DMS153 (cell line): Measurements from ENCODE around the gene PIRT.

Source experiments
- DNase-seq: peaks from one replicate; lab custom pipeline; 2025; lab: John Stamatoyannopoulos, UW

The PIRT gene

DNA sequence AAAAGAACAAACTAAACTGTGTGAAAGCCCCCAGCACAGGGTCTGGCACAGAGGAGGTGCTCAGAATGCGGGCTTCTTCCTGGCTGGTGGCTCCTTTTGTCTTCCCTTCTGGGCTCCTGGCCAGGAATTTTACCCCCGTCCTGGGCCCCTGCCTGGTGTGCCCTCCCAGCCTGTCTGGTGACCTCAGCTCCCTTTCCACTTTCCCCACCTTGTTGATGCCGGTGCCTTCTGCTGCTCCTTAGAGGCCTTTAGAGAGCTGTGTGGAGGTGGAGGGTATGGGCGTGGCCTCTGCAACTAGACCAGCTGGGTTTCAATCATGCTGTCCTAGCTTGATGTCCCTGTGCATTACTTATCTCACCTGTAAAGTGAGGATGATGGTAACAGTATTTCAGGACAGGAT is 16.8 kb downstream of the PIRT start:
- DNase-seq: no peak

DNA sequence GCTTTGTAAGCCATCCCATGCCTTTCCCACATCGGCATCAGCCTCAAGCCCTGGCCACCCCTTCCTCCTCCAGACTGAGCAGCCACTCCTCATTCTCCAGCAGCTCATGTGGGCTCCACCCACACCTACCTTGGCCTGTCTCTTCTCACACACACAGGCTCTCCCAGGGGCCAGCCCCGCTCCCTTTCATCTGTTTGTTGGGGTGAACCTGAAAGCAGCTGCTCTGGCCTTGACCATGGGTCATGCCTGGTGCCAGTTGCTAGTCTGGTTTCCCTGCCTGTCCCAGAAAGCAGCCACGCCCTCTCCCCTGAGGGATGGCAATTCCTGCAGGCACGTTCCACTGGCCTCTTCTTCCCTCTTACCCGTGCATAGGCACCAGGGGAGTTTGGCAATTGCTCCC is 22.6 kb downstream of the PIRT start:
- no peak for DNase-seq

DNA sequence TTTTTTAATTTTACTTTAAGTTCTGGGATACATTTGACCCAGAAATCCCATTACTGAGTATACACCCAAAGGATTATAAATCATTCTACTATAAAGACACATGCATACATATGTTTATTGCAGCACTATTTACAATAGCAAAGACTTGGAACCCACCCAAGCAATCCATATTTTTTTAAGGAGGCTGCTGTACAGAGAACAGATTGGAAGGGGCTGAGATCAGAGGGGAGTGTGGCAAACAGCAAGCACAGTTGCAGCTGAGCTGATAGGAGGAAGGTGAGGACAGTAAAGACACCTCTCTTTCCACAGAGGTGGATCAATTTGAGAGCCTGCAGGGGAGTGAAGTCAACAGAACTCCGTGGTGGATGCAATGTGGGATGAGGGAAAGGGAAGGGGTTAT is 23.8 kb downstream of the PIRT start:
- DNase-seq: no peak

DNA sequence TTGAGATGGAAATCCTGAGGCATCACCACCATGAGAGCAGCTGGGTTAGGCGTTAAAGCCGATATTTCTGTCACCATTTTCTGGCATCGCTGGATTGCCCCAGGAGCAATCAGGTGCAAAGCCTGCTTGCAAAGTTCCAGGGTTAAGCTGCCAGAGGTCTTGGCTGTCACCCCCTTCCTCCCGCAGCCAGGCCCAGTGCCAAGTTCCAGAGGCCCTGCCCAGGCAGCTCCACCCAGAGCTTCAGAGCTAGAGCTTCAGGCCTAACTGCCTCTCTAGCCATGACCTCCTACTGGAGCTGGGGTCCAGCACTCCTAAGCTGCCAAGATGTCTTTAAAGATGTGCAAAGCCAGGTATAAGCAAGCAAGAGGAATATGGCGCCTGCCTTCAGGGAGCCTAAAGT is 25.2 kb downstream of the PIRT start:
- DNase-seq: no peak

DNA sequence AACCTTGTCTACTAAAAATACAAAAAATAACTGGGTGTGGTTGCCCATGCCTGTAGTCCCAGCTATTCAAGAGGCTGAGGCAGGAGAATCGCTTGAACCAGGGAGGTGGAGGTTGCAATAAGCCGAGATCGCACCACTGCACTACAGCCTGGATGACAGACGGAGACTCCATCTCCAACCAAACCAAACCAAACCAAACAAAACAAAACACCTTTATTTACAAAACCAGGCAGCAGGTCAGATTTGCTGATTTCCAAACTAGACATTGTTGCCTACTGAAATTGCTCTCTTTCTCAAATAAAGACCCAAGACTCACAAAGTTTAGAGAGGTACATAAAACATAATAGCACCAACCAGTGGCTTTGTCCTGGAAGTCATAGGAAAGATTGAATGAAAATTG is 28.3 kb downstream of the PIRT start:
- no peak for DNase-seq

DNA sequence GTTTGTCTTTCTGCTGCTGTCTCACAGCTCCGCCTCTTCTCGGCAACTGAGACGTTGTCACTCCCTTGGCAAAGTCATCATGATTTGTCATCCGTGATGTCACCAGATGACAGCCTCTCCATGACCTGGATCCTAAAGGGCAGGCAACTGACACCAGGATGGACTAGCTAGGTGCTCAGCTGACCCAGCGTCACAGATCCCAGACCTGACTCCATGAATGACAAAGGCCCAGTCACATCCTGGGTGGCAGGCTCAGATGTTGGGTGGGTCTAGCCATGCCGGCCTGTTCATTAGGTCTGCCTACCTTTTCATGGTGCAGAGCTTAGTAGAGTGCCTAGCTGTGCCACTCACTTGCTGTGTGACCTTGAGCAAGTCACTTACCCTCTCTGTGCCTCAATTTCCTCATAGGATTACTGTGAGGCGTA is 30.2 kb downstream of the PIRT start:
- DNase-seq: no peak

DNA sequence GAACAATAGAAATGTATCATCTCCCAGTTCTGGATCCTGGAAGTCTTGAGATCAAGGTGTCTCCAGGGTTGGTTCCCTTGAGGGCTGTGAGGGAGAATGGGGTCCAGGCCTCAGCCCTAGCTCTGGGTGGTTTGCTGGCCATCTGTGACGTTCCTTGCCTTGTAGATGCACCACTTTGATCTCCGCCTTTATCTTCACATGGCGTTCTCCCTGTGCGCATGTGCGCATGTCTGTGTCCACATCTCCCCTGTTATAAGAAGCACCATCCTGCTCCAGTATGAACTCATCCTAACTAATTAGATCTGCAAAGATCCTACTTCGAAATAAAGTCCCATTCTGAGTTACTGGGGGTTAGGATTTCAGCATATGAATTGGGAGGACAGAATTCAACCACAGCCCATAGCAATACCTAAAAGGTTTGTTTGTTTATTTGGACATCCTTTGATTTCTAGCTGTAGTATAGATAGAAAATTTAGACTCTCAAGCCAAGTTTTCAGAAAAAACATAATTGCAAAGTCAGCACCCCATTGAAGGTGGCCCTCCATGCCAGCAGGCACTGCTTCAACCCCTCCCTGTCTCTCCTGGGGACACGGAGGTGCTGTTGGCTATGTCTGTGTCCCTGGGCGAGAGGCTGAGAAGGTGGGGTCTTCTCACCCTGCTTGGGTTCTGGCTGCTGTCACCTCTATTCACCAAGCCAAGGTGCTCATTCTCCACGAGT is 31.2 kb downstream of the PIRT start:
- DNase-seq: no peak

DNA sequence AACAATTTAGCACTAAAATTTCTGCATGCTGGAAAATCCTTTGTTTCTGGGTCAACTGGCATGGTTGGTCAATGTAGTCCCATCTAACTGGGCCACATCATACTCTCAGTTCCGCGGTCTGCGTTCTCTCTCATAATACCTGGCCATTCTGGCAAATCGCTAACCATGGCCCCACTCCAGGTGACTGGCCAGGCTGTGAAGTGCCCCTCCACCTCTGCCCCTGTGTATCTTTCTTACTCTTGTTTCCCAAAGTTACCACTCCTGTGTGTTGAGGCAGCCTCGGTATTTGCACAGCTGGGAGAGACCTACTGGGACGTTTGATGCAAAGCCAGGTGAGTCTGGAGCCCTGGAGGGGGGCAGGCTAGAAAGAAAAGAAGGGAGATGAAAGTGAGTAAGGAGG is 32.0 kb downstream of the PIRT start:
- no peak for DNase-seq

DNA sequence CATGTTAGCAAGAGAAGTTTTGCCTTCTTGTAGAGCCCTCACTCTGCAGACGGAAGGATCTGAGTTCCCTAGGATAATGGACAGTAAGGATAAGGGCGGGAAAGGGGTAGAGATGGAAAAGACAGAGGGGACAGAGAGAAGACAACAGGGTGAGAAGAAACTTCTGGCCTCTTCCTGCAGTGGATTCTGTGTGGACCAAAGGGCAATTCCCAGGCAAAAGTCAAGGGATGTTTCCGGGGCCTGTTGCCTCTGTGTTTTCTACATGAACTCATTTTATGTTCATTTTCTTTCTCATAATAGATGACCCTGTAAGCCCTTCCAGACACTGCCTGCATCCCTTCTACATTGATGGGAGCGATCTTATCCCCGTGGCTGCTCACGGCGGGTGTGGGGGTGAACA is 33.3 kb downstream of the PIRT start:
- no peak for DNase-seq

DNA sequence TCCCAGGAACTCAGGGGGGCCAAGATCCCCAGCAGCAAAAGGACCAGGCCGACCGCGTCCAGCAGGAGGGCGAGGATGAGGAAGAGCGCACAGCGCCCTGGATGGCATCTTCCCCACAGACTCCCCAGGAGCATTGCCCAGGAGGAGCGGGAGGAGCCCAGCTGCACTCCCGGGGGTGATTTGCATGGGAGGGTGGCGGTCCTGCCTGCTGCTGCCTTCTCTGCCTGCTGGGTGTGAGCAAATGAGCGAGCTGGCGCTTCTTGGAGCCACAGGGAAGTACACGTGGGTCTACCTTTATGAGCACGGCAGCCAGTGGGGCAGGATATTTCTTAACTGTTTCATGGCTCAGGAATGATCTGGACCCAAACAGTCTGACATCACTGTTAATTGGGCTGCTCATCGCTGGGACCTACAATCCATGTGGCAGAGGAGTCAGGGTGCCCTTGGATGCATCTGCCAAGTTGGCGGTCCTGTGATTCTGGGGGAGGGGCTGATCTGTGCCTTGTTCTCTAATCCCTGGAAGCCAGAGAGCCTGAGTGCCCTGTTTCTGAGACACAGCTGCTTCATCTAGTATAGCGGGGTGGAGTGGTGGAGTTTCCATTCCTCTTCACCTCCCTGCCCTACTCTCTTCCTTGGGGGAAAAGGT is 33.9 kb downstream of the PIRT start, which contains the start of gene TMEM238L:
TSS of gene TMEM238L (minus strand) at position 270 of the 646 bp plus-strand sequence. CDS start at position 134, 136 bp downstream.
- DNase-seq: no peak

DNA sequence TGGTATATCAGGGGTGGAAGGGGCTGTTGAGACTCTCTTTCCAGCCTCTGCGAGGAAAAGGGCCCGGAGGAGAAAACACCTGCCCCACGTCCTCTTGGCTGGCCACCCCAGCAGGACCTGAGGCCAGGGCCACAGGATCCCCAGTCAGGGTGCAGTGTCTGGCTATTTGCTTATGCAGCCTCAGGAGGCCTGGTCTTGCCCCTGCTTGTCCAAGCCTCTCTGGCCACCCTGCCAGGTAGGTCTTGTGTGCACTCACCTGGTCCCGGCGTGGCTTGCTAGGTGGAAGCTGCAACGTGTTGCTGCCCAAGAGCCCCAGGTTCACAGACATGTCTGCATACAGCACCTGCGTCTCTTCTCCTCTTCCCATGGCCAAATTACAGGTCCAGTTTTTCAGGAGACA is 34.5 kb downstream of the PIRT start:
- DNase-seq: no peak

DNA sequence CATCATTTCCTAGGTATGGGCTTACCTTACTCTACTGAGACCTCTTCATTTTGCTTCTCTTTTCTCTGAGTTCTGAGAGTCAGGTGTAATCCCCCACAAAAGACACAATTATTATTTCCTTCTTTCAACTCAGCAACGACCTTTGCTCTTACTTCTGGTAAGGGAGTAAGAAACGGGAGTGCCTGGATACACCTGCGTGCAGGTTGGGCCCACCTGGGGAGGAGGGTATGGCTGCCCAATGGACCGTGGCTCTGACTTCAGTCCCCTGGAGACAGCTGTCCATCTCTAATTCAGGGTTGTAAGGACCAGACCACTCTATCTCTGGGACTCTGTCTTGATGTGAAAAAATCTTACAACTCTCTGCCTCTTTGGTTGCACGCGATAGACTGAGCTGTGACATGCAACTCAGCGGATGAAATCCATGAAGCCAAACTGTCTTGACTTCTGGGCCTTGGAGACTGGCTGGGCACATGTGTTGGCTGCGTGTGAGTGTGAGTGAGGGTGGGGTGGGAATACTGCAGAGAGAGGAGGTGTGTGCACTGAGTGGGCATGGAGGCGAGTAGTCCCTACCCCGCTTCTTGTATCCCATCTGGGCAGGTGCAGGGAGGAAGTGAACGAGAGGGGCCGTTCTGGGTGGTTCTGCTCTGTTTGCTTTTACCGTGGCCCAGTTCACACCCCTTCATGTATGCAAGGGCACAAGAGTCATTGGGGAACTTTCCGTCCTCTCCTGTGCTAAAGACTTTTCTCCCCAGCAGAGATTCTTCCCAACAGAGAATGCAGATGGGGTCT is 35.2 kb downstream of the PIRT start:
- DNase-seq: no peak

DNA sequence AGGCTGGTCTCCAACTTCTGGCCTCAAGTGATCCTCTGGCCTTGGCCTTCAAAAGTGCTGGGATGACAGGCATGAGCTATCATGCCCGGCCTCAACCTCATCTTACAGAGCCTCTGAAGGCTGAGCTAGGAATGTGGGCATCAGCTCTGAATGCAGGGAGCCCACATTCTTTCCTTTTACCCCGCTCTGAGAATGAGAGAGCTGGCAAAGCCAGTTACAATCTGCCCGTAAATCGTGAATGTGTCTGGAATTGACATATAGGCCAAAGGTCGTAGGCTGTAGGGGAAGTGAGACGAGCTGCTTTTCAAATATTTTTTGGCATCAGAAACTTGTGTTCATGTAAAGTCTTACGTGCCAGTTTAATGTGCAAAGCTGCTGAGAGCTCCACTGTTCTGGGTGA is 38.5 kb downstream of the PIRT start:
- no peak for DNase-seq

DNA sequence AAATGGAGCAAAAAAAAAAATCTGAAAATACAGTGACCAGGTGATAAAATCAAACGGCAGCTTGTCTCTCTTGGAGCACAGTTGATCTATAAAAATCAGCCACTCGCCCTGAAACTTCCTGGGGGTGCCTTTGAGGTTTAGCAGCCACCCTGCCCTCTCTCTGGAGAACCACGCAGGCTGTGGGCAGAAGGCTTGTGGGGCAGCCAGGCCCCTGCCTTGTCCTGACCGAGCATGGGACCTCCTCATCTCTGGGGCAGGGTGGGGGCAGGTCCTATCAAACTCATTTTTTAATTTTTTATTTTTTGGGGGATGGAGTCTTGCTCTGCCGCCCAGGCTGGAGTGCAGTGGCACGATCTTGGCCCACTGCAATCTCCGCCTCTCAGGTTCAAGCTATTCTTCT is 39.0 kb downstream of the PIRT start:
- DNase-seq: no peak

DNA sequence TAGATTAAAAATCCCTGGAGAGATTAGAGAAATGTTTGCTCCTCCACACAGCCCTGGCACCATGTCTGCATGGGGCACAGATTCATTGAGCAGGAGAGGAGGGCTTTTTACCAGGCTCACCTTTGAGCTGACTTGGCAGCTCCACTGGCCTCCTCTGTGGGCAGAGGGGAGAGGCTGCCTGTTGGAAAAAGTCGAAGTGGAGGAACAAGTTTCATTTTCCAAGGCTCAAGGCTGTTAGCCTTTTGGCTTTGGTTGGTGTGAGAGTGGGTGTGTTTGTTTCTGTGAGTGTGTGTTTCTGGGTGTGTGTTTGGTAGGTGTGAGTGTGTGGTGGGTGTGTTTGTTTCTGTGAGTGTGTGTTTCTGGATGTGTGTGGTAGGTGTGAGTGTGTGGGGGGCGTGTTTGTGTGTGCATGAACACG is 39.5 kb downstream of the PIRT start:
- DNase-seq: no peak

DNA sequence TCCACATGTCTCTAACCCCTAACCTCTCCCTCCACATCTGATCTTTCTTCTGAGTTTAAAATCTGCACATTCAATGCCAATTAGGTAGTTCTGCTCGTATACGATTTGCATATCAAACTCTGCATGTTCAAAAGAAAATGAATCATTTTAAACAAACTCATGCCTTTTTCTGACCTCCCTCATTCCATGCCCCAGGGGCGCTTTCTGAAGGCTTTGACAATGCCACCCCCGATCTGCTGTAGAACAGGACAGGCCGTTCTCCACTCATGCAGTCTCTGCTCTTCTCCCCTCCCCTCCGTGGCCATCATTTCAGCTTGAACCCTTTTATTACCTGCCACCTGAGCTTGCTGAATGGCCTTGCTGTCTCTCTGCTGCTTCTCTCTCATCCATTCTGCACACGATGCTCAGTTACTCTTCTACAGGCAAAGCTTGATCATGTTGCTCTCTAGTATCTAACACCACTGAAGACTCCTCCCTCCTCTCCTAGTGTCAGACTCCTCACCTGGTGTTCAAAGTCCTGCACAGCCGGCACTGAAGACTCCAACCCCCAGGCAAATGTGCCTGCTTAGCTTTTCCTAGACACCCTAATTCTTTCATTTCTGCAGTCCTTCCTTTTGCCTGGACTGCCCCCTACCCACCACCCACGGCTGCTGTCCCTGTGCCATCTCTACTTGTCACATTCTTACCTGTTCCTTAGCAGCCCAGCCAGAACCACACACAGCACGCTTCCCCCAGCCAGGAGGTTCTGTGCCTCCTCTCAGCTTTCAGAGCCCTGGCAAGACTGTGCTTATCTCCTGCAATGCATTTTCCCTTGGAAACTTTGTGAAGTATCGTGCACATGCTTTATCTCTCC is 40.2 kb downstream of the PIRT start:
- no peak for DNase-seq

DNA sequence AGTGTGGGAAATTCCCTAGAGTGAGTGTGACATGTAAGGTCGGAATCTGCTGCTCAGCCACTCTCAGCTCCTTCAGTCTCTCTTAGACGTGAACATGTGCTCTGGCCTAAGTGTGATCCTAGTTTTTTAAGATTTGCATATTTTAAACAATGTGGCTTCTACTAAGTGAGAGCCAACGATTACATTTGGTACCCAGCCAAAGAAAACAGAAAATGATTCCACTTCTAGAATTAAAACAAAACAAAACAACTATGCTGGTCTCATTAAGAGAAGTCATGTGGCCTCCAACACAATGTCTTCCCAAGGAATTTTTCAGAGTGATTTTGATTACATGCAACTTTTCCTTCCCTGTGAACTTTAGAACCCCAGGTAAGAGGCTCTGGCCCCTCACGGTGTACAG is 44.1 kb downstream of the PIRT start:
- DNase-seq: no peak

DNA sequence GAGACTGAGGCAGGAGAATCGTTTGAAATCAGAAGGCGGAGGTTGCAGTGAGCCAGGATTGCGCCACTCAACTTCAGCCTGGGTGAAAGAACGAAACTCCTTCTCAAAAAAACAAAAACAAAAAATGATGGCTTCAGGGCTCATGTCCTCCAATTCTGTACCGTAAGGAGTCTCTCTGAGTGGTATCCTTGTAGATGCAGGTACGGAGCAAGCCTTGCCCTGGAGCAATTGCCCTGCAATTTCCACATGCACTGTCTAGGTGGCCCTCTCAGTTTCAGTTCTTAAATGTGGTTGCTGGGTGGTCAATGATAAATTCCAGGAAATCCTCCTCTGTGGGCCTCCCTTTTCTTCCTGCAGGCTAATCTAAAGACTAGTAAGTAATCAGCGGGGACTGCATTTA is 44.6 kb downstream of the PIRT start:
- DNase-seq: no peak

DNA sequence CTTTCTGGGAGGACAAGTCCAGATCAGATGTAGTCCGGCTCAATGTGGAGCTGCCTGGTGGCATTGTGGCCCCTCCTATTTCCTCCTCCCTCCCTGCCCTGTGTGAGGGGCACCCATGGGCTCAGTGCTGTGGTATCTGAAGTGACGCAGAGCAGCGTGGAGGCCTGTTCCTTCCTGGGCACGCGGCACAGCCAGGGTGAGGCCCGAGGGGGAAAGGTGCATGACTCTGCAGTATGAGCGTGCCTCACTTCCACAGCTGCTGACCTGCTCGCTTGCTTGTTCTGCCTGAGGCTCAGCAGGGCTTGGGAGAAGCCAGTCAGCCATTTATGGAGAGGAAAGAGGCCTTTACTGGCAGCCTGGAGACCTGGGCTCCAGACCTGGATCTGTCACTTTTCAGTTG is 45.7 kb downstream of the PIRT start:
- no peak for DNase-seq

DNA sequence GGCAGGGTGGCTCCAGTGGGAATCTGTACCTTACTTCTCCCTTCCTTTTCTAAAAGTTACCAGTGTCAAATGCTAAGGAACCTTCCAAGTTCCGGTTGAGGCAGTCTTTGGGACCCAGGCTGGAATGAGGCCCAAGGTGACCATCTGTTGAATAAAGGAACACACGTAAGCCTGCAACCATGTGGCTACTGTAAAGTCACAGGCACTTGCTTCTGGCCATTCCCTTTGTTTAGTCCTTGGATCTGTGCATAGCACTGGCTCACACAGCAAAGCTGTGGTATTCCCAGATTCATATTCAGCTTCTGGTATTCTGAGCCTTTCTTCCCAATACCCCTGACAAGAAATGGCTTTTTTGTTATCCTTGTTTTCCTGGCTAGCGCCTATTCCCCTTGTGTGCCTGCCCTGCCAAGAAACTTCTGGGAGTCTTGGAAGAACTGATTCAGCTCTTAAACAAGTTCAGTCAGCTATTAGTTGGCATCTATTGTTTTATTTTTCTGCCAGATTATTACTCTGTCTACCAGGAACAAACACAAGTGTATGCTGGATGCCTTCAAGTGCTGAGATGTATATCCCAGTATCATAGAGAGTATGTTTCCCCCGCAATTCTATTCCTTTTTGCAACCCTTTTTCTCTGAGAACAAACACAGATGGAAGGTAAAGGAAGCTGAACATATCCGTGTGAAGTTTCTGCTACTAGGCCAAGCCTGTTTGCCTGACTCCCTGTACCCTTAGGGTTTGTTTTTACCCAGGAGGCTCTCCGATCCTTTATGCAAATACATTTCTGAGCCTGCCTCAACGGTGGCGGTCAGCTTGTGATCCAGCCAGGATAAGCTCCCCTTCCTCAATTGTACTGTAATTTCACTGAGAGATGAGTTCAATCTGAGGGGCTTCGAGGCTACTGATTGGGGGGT is 47.1 kb downstream of the PIRT start:
- no peak for DNase-seq

DNA sequence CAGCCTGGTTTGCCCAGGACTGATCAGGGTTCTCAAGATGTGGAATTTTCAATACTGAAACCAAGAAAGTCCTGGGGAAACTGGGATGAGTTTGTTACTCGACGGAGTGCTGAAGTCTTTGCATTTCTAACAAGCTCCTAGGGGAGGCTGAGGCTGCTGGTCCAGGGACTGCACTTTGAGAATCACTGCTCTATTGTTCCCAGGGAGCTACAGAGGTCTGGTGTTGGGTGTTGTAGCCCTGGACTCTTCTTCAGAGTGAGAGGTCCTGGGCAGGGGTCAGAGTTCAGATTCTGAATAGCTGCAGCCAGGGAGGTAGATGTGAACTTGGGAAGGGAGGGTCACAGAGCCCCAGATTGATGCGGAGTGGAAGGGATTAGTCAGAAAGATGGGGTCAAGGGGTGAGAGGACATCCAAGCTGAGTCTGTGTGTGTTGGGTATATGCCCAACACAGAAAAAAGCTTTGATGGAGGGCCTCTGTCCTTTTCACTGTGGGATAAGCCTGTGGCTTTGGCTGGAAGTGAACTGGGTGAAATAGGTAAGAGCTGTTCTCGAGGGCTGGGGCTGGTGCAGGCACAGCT is 48.1 kb downstream of the PIRT start:
- no peak for DNase-seq
